OCI-LY3 (cell line): ENCODE results near the gene KAZN.

ENCODE experiments used
- CTCF ChIP-seq: fragments of 200-600, 300-600 bp; sonication (generic); IDR thresholded peaks from 2 replicates; pipeline ENCODE4 v1.5.1; 2014; ENCODE audit warnings: antibody characterized with exemption, low read length, low read depth
- EZH2phosphoT487 ChIP-seq: fragments of 200-600 bp; shearing (Covaris generic); IDR thresholded peaks from 2 replicates; pipeline ENCODE4 v1.6.1; 2018; ENCODE audit warnings: antibody characterized with exemption, mixed run types, low read depth

DNA sequence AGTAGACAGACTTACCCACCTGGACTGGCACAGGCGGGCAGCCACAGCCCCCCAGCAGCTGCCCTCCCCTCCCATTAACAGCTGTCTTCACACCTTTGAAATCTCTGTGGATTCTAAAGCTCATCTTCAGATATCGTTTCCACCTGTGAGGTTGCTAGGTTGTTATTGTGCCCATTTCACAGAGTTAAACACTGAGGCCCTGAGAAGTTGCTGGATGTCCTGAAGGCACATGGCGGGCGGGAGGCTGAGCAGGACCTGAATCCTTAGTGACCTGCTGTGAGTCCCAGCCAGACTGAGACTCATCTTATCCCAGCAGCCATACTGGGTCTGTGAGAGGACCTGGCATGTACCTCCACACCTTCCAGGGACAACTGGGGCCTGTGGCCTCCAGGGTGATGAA is 420.3 kb downstream of the KAZN start:
- TF ChIP-seq CTCF, result no peak
- no peak for TF ChIP-seq EZH2phosphoT487
